HepG2 (cell line): Measurements from ENCODE around the gene GIMAP8. TPM values are rescaled to one million over a fixed set of nuclear protein-coding genes. Genes with fewer than 3 reads are reported as not detected.
A peak's percentile ranks its signal among the peaks of the same experiment; 100 is the strongest.

Experiments
- CAMTA2 ChIP-seq: sonication (generic); formaldehyde crosslinking; IDR thresholded peaks from 2 replicates; pipeline ENCODE4 v1.4.0; 2020; ENCODE audit warnings: mild to moderate bottlenecking, missing genetic modification reagents, borderline replicate concordance
- CCAR2 ChIP-seq: fragments of 200-400 bp; formaldehyde crosslinking; optimal IDR thresholded peaks from 2 replicates; pipeline ENCODE3; 2018; ENCODE audit warnings: low read depth, mild to moderate bottlenecking, low read length, moderate library complexity
- DNMT3B ChIP-seq: conservative IDR thresholded peaks from 2 replicates; pipeline ENCODE4 v1.6.1; 2016; ENCODE audit warnings: missing biosample characterization, control low read depth
- KDM3A ChIP-seq: IDR thresholded peaks from 2 replicates; pipeline ENCODE4 v1.6.1; 2018; ENCODE audit warnings: low read depth, missing compliant biosample characterization
- RELA ChIP-seq: sonication (generic); formaldehyde crosslinking; IDR thresholded peaks from 2 replicates; pipeline ENCODE4 v1.4.0; 2020; ENCODE audit warnings: missing genetic modification reagents
- SAP130 ChIP-seq: IDR thresholded peaks from 2 replicates; pipeline ENCODE4 v1.6.1; 2016; ENCODE audit warnings: low read depth
- SIN3B ChIP-seq: fragments of 150-350 bp; IDR thresholded peaks from 2 replicates; pipeline ENCODE4 v1.6.1; 2014; ENCODE audit warnings: low read length
- ZBTB1 ChIP-seq: sonication (generic); formaldehyde crosslinking; IDR thresholded peaks from 2 replicates; pipeline ENCODE4 v1.4.0; 2020; ENCODE audit warnings: missing genetic modification reagents, borderline replicate concordance
- ZBTB3 ChIP-seq: sonication (generic); formaldehyde crosslinking; IDR thresholded peaks from 2 replicates; pipeline ENCODE4 v1.4.0; 2020; ENCODE audit warnings: low read depth, mild to moderate bottlenecking, moderate library complexity, missing genetic modification reagents, borderline replicate concordance
- ZC3H13 ChIP-seq: sonication (generic); formaldehyde crosslinking; IDR thresholded peaks from 2 replicates; pipeline ENCODE4 v1.8.1; 2023; ENCODE audit warnings: mild to moderate bottlenecking, missing genetic modification reagents, moderate library complexity
- ZNF329 ChIP-seq: sonication (generic); formaldehyde crosslinking; IDR thresholded peaks from 2 replicates; pipeline ENCODE4 v1.9.0; 2021; ENCODE audit warnings: low read depth, mild to moderate bottlenecking, missing genetic modification reagents
- ZNF556 ChIP-seq: sonication (generic); formaldehyde crosslinking; IDR thresholded peaks from 2 replicates; pipeline ENCODE4 v1.4.0; 2020; ENCODE audit warnings: mild to moderate bottlenecking, missing genetic modification reagents, borderline replicate concordance
- ZNF788 ChIP-seq: sonication (generic); formaldehyde crosslinking; IDR thresholded peaks from 2 replicates; pipeline ENCODE4 v1.5.0; 2020; ENCODE audit warnings: mild to moderate bottlenecking, missing genetic modification reagents, borderline replicate concordance
- ZNF841 ChIP-seq: sonication (generic); formaldehyde crosslinking; IDR thresholded peaks from 2 replicates; pipeline ENCODE4 v1.8.1; 2023; ENCODE audit warnings: missing genetic modification reagents, borderline replicate concordance
- polyA plus RNA-seq, 8 experiments: library from polyadenylated mRNA; depleted of rRNA in 3 of 8; stranded (reverse) in 7 of 8; unstranded in 1 of 8; fragments of >200 nt; fragmentation: Illumina TruSeq in 4 of 8; extraction: Trizol in 4 of 8; gene quantifications; 2 replicates each; pipeline versions ENCODE4 v1.2.1 to v1.2.3, GENCODE V29; 2011 to 2016; ENCODE audit warnings: low read depth in 4 of 8, missing spikeins in 1 of 8, mixed read lengths in 1 of 8; ENCODE audit not compliant: insufficient read depth in 1 of 8
- total RNA-seq, 5 experiments: library from RNA; depleted of rRNA; stranded (reverse); fragments of >200 nt; fragmentation: Illumina TruSeq; extraction: Trizol; gene quantifications; 2 replicates each; pipeline ENCODE4 v1.2.3, GENCODE V29; 2016; ENCODE audit warnings: low read depth in 1 of 5
- TF ChIP-seq, protein P1 (sequence below): sonication (generic); formaldehyde crosslinking; IDR thresholded peaks from 2 replicates; pipeline ENCODE4 v1.5.0; 2020; ENCODE audit warnings: missing genetic modification reagents, mild to moderate bottlenecking, borderline replicate concordance
- TF ChIP-seq, protein P2 (sequence below): sonication (generic); formaldehyde crosslinking; IDR thresholded peaks from one replicate; pipeline ENCODE4 v1.5.1; 2020; ENCODE audit warnings: mild to moderate bottlenecking, missing genetic modification reagents; ENCODE audit errors: not compliant biosample characterization
- TF ChIP-seq, protein P3 (sequence below): sonication (generic); formaldehyde crosslinking; IDR thresholded peaks from 2 replicates; pipeline ENCODE4 v1.4.0; 2020; ENCODE audit warnings: missing genetic modification reagents, borderline replicate concordance

GIMAP8 gene
- total and polyA plus RNA-seq, 2 of the 13 experiments (the other 11 are each of a cell fraction or from before 2014, with no cell fraction given): not detected

DNA sequence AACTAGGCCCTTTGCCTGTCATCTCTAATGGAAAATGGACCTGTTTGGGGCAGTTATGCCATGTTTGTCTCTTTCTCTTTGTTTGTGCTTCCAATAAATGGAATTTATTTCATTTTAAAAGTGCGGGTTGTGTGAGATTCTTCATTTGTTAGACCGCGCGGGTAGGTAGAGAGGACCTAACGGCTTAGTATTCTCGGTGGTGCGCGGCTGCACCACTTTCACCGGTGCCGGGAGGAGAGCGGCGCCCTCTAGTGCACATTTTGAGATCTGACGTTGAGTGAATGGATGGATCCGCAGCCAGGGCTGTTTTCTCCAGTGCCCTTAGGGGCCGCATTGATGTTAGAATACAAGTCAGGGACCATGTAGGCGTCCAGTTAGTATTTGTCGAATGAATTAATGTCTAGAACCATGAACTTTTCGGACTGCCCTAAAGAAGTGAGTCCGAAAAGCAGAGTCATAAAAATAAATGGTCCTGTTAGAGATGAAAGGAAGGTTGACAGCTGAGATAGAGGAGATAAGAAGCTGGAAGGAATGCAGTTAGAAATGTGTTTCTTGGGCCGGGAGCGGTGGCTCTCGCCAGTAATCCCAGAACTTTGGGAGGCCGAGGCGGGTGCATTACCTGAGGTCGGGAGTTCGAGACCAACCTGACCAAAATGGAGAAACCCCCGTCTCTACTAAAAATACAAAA lies 29.3 kb upstream of the GIMAP8 start (continued):
- TF ChIP-seq SAP130 (peak; percentile 54), CAMTA2 (CRISPR knock-in tag) (no peak), ZNF556 (CRISPR knock-in tag) (no peak), ZNF788 (CRISPR knock-in tag) (no peak), ZC3H13 (CRISPR knock-in tag) (no peak), SIN3B (no peak), DNMT3B (CRISPR knock-in tag) (no peak), ZNF841 (no peak), ZBTB1 (no peak), KDM3A (no peak), ZNF329 (CRISPR knock-in tag) (no peak), RELA (CRISPR knock-in tag) (no peak), CCAR2 (no peak), ZBTB3 (CRISPR knock-in tag) (no peak)
- TF ChIP-seq, protein P1, sequence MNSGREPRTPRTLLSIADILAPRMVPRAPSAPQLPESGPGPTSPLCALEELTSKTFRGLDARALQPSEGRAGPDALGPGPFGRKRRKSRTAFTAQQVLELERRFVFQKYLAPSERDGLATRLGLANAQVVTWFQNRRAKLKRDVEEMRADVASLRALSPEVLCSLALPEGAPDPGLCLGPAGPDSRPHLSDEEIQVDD: no peak
- TF ChIP-seq, protein P2, sequence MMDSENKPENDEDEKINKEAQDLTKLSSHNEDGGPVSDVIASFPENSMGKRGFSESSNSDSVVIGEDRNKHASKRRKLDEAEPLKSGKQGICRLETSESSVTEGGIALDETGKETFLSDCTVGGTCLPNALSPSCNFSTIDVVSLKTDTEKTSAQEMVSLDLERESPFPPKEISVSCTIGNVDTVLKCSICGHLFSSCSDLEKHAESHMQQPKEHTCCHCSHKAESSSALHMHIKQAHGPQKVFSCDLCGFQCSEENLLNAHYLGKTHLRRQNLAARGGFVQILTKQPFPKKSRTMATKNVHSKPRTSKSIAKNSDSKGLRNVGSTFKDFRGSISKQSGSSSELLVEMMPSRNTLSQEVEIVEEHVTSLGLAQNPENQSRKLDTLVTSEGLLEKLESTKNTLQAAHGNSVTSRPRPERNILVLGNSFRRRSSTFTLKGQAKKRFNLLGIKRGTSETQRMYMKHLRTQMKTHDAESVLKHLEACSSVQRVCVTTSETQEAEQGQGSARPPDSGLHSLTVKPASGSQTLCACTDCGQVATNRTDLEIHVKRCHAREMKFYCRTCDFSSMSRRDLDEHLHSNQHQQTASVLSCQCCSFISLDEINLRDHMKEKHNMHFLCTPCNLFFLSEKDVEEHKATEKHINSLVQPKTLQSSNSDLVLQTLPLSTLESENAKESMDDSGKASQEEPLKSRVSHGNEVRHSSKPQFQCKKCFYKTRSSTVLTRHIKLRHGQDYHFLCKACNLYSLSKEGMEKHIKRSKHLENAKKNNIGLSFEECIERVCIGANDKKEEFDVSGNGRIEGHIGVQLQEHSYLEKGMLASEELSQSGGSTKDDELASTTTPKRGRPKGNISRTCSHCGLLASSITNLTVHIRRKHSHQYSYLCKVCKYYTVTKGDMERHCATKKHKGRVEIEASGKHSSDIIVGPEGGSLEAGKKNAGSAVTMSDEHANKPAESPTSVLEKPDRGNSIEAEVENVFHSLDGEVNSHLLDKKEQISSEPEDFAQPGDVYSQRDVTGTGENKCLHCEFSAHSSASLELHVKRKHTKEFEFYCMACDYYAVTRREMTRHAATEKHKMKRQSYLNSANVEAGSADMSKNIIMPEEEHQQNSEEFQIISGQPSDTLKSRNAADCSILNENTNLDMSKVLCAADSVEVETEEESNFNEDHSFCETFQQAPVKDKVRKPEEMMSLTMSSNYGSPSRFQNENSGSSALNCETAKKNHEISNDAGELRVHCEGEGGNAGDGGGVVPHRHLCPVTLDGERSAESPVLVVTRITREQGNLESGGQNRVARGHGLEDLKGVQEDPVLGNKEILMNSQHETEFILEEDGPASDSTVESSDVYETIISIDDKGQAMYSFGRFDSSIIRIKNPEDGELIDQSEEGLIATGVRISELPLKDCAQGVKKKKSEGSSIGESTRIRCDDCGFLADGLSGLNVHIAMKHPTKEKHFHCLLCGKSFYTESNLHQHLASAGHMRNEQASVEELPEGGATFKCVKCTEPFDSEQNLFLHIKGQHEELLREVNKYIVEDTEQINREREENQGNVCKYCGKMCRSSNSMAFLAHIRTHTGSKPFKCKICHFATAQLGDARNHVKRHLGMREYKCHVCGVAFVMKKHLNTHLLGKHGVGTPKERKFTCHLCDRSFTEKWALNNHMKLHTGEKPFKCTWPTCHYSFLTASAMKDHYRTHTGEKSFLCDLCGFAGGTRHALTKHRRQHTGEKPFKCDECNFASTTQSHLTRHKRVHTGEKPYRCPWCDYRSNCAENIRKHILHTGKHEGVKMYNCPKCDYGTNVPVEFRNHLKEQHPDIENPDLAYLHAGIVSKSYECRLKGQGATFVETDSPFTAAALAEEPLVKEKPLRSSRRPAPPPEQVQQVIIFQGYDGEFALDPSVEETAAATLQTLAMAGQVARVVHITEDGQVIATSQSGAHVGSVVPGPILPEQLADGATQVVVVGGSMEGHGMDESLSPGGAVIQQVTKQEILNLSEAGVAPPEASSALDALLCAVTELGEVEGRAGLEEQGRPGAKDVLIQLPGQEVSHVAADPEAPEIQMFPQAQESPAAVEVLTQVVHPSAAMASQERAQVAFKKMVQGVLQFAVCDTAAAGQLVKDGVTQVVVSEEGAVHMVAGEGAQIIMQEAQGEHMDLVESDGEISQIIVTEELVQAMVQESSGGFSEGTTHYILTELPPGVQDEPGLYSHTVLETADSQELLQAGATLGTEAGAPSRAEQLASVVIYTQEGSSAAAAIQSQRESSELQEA (CRISPR knock-in tag): no peak
- TF ChIP-seq, protein P3, sequence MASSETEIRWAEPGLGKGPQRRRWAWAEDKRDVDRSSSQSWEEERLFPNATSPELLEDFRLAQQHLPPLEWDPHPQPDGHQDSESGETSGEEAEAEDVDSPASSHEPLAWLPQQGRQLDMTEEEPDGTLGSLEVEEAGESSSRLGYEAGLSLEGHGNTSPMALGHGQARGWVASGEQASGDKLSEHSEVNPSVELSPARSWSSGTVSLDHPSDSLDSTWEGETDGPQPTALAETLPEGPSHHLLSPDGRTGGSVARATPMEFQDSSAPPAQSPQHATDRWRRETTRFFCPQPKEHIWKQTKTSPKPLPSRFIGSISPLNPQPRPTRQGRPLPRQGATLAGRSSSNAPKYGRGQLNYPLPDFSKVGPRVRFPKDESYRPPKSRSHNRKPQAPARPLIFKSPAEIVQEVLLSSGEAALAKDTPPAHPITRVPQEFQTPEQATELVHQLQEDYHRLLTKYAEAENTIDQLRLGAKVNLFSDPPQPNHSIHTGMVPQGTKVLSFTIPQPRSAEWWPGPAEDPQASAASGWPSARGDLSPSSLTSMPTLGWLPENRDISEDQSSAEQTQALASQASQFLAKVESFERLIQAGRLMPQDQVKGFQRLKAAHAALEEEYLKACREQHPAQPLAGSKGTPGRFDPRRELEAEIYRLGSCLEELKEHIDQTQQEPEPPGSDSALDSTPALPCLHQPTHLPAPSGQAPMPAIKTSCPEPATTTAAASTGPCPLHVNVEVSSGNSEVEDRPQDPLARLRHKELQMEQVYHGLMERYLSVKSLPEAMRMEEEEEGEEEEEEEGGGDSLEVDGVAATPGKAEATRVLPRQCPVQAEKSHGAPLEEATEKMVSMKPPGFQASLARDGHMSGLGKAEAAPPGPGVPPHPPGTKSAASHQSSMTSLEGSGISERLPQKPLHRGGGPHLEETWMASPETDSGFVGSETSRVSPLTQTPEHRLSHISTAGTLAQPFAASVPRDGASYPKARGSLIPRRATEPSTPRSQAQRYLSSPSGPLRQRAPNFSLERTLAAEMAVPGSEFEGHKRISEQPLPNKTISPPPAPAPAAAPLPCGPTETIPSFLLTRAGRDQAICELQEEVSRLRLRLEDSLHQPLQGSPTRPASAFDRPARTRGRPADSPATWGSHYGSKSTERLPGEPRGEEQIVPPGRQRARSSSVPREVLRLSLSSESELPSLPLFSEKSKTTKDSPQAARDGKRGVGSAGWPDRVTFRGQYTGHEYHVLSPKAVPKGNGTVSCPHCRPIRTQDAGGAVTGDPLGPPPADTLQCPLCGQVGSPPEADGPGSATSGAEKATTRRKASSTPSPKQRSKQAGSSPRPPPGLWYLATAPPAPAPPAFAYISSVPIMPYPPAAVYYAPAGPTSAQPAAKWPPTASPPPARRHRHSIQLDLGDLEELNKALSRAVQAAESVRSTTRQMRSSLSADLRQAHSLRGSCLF: no peak
